ENCODE results near the gene HOXA13.

Gene HOXA13

DNA sequence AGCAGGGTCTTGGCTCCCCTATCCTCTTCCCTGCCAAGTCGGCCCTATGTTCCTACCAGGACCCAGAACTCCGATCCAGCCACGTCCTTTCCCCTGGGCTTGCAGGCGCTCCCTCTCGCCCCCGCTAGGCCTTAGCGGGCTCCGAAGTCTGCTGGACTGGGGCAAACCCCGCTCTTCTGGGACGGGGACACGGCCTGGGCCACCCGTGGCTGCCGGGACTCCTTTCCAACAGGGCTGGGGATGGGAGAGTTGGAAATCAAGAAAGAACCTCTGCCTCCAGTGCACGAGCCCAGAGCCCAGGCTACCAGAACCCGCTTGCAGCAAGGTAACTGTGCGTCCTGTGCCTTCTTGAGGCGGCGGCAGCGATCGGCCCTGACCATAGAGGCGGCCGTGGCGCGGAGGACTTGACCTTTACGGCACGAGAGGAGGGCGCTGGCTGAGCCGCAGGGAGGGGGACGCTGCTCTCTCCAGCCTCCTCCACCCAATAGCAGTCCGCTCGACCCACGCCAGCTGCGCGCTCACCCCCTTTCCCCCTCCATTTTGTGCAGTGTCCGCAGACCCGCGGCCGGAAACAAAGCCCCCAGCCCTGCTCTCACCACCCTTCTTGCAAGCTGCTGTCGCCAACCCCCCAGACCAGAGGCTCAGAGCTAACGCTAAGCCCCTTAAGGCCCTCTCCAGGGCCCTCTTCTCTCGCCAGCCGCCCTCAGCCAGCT, 7.9 kb downstream of the HOXA13 start:
- DNase-seq: no peak

DNA sequence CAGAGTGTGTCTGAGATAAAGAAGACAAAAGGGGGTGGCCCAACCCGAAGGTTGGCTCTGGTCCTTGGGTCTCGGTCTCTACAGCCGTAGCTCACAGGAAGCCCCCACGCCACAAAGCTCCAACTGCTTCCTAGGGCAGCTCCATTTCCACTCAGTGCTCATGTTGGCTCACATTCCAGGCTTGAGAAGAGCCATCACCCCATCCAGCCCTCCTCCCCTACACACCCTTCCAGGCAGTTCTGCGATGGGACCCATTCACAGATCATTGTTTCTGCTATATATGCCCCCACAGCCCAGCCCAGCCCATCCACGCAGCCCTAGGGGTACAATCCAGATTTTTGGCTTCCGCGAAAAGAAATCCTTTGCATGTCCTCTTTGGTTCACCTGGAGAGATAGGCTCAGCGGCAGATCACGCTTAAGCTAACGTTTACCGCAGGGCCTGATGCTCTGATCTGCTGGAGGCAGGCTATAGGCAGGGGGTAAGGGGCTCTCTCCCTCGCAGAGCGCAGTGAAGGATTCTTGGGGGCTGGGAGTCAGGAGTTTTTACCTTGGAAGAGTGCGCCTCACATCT, 8.6 kb downstream of the HOXA13 start:
- no peak for DNase-seq

DNA sequence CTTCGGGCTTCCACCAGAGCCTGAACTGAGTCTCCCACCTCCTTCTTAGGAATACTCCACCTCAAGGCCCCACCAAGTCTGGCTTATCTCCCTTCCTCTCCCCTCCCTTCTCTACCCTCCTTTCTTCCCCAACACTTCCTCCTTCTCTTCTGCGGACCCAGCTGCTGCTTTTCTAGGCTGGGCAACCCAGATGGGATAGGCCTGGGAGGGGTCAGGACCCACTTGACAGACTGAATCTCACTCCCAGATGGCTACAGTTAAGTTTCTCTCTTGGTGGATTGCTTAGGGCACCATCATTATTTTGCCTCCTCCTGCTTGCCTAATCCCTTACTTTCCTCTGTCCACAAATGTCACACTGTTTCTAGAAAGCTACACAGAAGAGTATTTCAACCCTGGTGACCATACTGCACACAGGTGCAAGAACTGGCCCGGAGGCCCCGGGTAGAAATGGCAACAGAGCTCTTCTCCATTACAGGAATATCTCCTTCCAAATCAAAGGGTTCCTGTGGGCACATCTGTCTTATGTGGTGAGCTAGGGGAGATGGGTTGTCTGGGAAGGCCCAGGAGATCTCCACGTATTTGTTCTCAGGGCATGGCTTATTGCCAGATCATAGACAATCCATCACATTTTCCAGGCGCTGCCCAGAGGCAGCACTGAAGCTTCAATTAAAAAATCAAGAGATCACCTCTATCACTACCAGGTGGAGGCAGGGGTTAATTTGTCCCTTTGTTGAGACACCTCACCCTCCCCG, 9.7 kb downstream of the HOXA13 start:
- no peak for DNase-seq

DNA sequence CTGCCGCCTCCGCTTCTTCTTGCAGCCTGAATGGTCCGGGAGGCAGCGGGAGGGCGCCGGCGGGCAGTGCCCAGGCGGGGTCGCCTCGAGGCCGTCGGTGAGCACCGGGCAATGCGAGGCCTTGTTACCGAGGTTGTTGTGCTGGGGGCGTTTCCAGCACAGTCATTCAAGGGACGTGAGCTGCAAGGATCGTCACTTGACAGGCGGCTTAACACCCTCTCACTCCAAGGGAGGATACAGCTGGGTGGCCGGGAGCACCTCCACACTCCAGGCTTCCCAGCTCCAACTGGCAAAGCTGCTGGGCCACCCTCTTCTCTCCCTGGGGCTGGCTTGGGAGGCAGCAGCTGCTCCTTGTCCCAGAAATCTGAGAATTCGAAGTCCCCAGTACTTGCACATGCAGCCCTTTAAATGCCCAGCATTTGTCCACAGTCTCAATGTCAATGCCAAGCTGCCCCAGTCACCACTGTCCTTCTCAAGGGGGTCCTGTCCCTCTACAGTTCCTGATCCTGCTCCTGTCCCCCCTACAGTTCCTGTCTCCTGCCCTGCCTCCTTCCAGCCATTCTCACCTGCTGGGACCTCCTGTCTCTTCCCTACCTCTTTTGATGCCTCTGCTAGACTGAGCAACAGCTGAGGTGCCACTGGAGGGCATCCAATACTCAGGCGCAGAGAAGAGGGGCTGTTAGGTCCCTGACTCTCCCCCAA, 10.4 kb downstream of the HOXA13 start:
- DNase-seq: no peak

DNA sequence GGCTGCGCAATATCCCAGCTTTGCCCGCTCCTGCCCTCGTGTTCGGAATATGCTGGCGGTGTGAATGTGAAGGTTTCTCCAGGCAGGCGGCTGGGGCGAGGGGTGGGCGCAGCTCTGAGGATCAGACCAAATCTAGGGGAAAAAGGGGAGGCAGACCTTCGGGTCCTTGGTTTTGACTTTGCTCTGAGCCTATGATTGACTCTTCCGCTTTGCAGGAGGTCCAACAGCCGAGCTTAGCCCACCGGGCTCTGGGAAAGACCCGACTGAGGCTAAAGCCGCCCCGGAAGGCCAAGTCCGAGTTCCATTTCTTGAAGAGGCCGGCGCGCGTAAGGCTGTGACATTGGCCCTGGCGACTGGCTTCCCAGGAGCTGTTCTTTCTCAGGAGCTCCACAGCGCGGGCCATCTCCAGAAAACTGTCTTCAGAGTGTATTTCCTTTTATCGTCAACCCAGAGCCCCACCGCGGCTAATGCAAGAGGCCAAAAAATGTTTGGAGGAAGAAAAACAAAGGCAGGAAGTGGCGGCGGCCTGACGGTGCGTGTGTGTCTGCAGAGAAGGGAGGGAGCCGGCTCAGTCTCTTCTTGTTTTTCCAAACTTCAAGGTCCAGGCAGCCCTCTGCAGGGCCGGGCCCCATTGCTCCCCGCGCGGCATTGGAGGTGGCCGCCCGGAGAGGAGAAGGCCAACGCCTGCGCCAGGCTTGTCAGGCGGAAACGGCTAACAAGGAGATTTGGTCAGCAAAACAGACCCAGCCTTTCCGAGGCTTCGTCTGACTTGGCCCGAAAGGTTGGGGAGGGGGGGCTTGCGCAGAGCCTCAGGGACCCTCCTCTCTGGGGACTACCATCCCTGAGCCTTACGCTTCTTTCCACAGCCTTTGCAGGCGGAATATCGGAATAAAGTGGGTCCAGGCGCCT, 11.3 kb downstream of the HOXA13 start:
- DNase-seq: no peak

DNA sequence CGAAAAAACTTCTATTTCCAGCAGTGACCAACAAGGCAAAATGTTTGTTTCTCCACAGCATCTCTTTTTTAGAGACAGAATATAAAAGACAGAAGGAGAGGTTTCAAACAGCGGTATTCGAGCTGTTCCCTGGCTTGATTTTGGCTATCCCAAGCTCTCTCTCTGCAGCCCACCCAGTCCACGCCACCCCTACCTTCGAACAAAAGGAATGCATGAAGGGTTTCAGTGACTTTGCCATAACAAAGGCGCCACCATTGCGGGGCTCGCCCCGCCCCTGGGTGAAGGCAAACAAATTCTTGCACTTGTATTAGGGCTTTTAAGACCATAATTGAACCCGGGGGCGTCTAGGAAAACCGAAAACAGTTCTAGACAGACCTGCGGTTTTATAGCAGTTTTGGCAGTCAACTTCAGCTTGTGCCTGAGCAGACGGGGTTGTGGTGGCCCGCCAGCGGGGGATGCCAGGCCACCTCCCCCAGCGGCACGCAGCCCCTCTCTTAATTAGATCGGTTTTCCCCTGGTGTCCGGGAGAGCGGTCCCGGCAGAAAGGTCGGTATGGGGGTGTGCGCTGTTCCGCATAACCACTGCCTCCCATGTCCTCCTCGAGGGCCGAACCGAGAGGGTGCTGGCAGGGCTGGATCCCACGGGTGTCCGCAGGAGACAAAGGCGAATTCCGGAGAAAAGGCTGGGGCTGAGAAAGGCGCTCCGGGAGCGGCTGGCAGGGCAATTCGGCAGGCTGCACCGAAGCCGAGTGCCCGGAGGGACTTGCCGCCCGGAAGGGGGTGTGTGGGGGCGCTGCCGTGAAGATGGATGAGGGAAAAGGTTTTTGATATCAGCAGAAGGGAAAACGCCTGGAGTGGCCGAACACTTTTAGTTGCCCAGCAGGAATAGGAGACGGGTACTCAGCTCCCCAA, 12.2 kb downstream of the HOXA13 start:
- no peak for DNase-seq

DNA sequence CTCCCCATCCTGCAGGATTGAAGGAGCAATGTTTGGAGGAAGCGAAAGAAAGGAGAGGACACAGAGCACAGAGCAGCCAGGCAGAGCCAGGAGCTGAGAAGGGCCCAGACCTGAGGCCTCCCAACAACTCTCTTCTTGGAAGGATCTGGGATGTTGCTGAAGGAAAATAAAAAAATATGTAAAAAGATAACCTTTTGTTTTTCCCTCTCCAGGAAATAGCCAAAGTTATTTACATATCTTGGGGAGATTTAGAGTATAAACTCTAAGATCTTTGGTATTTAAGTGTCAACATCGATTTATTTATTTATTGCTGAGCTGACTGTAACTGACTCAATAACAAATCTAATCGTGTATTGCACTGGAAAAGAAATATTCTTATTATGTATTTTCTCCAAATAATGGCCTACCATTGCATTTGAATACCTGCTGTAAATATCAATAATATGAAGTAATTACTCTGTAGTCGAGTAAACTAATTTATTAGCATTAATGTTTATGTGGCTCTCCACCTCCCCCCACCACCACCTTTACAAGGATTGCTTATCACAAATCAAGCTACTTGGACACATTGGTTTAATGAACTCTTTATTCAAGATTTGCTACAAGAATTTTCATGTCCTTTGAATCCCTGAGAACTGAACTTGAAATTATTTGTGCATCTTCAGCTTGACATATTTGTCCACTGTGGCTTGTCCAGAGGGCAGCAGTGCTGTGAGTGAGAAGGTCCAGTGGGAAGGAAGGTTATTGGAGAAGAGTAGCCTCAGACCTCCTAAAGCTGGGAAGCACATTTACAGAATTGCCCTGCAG, 13.0 kb downstream of the HOXA13 start:
- DNase-seq: no peak

DNA sequence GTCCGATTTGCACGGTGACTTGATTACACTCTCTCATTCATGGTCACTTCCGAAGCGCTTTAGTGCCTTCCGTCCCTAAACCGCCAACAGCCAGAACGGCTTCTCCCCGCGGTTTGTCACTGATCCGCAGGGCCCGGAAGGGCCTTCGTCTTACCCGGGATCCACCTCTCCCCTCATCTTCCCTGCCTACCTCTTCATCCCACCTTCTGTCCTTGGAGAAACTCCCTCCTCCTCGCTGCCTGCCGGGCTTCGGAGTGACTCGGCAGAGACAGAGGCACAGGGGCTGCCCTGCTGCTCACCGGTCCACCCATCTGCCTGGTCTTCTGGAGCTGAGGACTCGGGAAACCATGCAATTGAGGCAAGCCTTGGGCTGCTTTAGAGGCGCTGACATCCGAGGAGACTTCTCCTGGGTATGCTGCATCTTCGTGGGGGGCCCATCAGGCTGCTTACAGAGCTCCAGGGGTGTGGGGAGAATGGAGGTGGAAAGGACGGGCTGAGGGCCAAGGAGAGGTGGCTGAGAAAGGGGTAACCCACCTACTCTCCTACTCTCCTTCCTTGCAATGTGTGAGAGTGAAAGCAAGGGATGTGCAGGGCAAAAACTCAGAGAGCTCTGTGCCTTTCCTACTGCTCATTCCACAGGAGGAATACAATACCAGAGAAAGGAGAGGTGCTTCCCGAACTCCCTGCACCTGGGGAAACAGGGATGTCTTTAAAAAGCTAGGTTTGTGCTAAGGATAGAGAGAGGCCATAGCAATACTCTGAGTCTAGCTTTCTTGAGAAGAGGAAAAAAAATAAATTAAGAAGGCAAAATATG, 13.8 kb downstream of the HOXA13 start:
- DNase-seq: no peak

DNA sequence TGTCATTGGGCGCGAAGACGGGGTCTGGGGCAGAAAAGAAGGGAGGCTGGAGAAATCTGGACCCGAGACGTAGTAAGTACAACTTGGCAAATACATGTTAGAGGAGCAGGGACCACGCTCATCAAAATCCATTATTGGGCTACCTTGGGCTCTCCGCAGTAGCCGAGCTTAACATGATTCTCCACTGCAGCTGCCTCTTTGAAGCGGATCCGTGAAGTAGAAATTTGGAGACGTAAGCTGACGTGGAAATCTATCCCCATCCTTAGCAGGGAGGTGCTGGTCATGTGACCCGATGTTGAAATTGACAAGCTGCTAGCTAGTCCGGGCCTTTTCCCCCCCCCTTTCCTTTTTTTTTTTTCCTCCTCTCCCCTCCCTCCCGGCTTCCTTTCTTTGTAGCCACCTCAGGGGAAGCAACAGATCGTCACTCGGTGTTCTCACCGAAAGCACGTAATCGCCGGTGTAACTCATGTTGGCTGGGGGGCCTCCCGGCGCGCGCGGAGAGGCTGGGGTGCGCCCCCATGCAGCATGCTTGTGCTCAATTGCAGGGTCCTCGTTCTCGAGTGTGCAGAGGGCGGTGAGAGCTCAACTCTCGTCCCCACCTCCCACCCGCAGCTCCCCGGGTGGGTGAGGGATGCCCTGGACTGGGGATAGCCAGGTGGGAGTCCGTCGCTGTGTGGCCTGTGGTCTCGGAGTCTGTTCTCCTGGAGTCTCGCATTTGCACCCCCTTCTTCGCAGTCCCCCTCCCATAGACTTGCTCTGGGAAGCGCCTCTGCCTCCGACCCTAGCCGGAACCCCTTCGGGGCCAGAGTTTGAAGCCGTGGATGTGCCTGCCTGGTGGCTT, 14.7 kb downstream of the HOXA13 start, which contains the start of gene HOXA11:
TSS of gene HOXA11 (minus strand) at position 220 of the 841 bp plus-strand sequence. CDS start at position 132, 88 bp downstream.
- no peak for DNase-seq

DNA sequence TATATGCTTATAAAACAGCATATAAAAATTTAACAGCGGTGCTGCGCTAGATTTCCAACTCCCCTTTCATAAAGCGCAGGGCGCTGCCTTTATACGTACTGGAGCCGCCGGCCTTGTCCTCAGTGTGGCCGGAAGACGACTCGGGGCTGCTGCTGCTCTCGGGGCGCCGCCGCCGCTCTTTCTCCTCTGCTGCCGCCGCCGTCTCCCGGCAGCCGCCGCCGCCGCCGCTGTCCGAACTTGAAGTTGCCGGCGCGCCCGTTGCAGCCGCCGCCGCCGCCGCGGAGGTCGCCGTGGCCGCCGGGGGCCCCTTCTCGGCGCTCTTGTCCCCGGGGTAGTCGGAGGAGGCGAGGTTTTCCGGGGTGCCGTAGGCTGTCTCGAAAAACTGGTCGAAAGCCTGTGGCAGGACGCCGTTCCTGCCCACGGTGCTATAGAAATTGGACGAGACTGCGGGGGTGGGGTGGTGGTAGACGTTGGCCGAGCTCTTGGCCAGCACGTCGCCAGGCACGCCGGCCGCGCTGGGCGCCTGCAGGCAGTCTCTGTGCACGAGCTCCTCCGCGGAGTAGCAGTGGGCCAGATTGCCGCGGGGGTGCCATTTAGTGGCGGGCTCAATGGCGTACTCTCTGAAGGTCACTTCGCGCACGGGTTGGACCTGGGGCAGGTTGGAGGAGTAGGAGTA, 15.4 kb downstream of the HOXA13 start:
- DNase-seq: no peak

DNA sequence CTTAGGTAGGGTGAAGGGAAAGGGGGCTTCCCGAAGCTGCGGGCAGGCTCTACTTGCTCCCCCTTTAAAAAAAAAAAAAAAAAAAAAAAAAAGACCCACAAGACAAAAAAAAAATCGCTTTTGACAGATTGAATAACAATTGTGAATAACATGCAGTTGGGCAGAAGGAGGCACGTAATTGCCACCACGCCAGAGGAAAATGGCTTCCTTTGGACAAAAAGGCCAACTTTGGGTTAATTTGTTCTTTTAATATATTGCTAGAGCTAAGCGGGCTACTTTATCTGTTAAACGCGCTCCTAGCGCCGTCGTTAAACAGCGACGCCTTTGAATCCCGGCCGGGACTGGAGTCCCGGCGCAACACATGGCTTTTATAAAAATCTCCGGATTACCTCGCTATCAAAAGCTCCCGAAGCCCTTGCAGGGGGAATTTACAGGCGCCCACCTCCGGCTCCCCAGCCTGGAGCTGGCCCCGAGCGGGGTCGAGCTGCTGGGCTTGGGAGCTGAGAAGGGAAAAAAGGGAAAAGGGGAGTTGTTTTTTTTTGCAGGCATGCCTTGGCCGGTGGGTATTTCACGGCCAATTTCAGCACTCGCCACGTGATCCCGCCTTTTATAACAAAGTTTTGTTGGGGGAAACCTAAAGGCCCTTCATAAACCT, 16.1 kb downstream of the HOXA13 start:
- peak; percentile 11 for DNase-seq

DNA sequence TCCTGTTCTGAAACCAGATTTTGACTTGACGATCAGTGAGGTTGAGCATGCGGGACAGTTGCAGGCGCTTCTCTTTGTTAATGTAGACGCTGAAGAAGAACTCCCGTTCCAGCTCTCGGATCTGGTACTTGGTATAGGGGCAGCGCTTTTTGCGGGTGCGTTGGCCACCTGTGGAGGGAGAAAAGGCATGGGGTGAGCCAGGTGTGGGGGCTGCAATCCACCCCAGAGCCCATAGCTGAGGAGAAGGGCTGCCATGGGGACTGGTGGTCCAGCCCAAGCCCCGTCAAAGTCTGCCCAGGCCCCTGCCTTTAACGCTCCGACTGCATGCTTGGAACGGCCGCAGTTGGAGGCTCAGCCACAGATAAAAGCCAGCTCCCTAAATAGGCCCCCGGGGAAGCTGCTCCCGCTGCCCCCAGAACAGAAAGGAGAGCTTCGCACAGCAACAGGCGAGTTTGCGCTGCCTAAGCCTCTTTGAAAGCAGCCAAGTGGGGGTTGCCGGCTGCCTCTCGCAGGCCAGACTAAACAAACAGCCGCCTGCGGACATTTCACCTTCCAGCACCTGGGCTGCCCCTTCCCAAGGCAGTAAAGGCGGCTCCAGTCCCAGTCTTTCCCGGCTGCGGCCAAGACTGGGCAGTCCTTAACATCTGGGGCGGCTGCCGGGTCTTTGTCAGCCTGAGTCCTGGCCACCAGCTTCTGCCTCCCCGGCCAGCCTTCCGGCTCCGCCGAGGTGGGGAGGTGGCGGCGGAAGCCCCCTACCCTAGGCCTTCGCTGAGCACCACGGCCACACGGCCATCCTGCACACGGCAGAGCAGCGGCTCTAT, 16.8 kb downstream of the HOXA13 start:
- no peak for DNase-seq

DNA sequence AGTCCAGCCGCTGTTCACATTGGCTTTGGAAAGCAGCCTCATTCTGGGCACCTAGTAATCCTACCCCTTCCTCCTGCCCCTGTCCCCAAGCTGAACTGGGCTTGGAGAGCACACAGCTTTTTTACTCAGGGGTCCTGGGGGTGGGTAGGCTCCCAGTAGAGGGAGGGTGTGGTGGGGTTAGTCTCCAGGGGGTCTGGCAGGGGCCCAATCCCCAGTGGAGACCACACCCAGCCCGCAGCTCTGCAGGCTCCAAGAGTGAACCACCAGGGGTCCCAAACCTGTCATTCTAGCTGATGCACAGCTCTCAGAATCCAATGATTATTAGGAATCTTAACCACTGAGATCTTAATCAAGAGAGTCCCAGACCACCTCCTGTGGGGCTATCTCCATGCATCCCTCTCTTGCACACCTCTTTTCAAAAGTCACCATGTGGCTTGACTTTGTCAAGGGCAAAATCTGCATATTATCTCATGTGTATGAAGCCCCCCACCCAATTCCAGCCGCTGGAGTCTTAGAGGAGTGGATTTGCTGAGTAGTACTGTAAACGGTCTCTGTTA, 17.5 kb downstream of the HOXA13 start:
- DNase-seq: no peak

DNA sequence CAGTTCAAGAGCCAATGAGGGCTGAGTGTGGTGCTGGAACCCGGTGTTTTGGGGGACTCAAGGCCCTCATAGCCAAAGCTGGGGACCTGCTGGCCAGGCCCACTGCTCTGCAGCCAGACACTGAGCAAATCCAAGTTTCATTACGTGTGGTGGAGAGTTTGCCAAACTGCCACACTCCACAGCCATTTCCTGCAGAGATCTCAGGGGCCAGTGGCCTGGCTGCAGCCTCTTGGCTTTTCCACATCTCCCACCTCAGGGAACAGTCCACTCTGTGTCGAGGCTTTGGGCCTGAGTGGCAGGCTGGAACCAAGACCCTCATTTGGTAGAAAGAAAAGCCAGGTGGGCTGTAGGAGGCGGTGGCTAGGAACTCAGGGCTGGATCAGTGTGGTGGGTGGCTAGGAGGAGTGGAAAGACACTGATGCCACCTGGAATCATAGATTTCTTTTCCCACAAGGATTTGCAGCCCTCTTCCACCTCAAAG, 18.1 kb downstream of the HOXA13 start:
- DNase-seq: no peak

DNA sequence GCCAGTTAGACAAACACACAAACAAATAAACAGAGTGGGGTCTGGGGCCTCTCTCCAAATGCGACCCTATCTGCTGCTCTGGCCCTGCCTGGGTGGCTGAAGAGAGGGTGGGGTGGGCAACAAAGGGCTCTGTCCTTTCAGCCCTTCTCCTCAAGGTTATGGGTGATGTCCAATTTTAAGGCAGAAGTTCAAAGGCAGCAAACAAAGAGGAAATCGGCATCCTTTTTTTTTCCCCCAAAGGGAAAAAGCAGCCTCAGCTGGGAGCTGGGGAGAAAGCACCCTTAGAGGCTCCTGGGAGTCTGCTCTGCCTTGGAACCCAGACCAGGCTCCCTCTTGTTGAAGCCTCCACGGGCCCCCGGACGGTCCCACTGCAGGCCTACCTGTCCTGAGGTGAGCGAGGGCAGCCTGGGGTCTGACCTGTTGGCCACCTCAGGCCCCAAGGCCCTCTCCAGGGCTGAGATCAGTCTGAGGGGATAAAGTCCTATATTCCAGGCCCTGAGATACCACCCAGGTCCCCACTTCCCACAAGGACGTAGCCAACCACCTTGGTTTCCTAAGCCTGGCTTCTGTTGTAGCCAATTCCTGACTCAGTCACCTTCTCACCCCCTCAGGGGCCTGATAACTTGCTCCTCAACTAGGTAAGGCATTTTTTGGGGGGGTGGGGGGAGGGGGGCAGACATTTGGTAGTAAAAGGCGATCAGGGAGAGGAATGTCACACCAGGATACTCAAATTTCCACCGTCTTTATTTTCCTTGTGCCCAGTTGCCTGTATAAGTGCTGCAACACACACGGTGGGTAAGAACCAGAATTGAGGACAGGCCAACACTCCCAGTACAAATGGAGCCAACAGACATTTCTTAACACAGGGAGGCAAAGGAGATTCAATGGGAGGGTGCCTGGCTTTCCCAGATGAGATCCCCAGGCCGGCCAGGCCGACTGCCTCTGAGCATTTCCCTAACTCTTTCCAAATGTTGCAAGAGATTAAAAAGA, 19.2 kb downstream of the HOXA13 start:
- DNase-seq: no peak
